HEK293 (cell line): ENCODE data around the gene EIF4E1B.

Experiments
- CTCF ChIA-PET: fragments of 350-600 bp; formaldehyde crosslinking; extraction: SDS; loops from one replicate; lab custom pipeline; 2021; ENCODE audit warnings: antibody characterized with exemption; lab: Yijun Ruan, JAX
- POLR2A ChIA-PET: fragments of 300-600 bp; formaldehyde crosslinking; extraction: SDS; loops from one replicate; lab custom pipeline; 2020; ENCODE audit warnings: antibody characterized with exemption, inconsistent platforms; lab: Yijun Ruan, JAX
- H3K27ac ChIP-seq: fragments of 200-500 bp; sonication (Bioruptor generic); 2 replicates; pipeline ENCODE4 v1.5.1; 2014; ENCODE audit warnings: low read depth, low read length, control low read depth, inconsistent platforms; ENCODE audit errors: extremely low read depth
- H3K36me3 ChIP-seq, 2 experiments: fragments of 200-500 bp in 1 of 2; sonication (Bioruptor generic) in 1 of 2; 1 replicate in 1 of 2; 2 replicates in 1 of 2; pipeline ENCODE4 v1.5.1; 2014 to 2017; ENCODE audit warnings: inconsistent platforms in 2 of 2, low read length in 2 of 2; ENCODE audit not compliant: control insufficient read depth in 2 of 2, insufficient read depth in 1 of 2
- H3K4me1 ChIP-seq: fragments of 200-500 bp; sonication (Bioruptor generic); 2 replicates; pipeline ENCODE4 v1.5.1; 2014; ENCODE audit warnings: mild to moderate bottlenecking, low read length, inconsistent platforms; ENCODE audit not compliant: control insufficient read depth, insufficient read depth
- H3K4me3 ChIP-seq: 2 replicates; pipeline ENCODE4 v1.5.1; 2011; ENCODE audit warnings: low read depth, mild to moderate bottlenecking, control low read depth, low read length, moderate library complexity
- H3K9me3 ChIP-seq: fragments of 200-500 bp; sonication (Bioruptor generic); 2 replicates; pipeline ENCODE4 v1.5.1; 2014; ENCODE audit warnings: low read depth, low read length, inconsistent platforms; ENCODE audit not compliant: control insufficient read depth, insufficient read depth
- BCL11B ChIP-seq: fragments of 450-650 bp; formaldehyde crosslinking; IDR thresholded peaks from 2 replicates; pipeline ENCODE4 v1.5.1; 2016; ENCODE audit warnings: low read depth, missing biosample characterization, missing genetic modification characterization
- GLIS2 ChIP-seq: fragments of 450-650 bp; formaldehyde crosslinking; IDR thresholded peaks from 2 replicates; pipeline ENCODE4 v1.5.1; 2016; ENCODE audit warnings: missing biosample characterization, missing genetic modification characterization
- IKZF3 ChIP-seq: fragments of 450-650 bp; IDR thresholded peaks from 2 replicates; pipeline ENCODE4 v1.5.0; 2018; ENCODE audit warnings: missing biosample characterization, mild to moderate bottlenecking, missing genetic modification characterization, moderate library complexity
- INSM2 ChIP-seq: fragments of 450-650 bp; formaldehyde crosslinking; IDR thresholded peaks from 2 replicates; pipeline ENCODE4 v1.5.1; 2016; ENCODE audit warnings: missing biosample characterization, missing genetic modification characterization
- KLF9 ChIP-seq: fragments of 450-650 bp; formaldehyde crosslinking; IDR thresholded peaks from 2 replicates; pipeline ENCODE4 v1.5.1; 2016; ENCODE audit warnings: missing biosample characterization, missing genetic modification characterization, low read depth
- MZF1 ChIP-seq: fragments of 450-650 bp; formaldehyde crosslinking; IDR thresholded peaks from 2 replicates; pipeline ENCODE4 v1.5.1; 2017; ENCODE audit warnings: missing biosample characterization, missing genetic modification characterization, borderline replicate concordance
- RBAK ChIP-seq: fragments of 450-650 bp; formaldehyde crosslinking; IDR thresholded peaks from 2 replicates; pipeline ENCODE4 v1.5.1; 2016; ENCODE audit warnings: missing biosample characterization, missing genetic modification characterization
- SCRT1 ChIP-seq: fragments of 450-650 bp; formaldehyde crosslinking; IDR thresholded peaks from 2 replicates; pipeline ENCODE4 v1.5.1; 2016; ENCODE audit warnings: missing biosample characterization, missing genetic modification characterization, borderline replicate concordance
- SETDB1 ChIP-seq: IDR thresholded peaks from one replicate; pipeline ENCODE4 v1.6.1; 2017; ENCODE audit warnings: mild to moderate bottlenecking, low read length, moderate library complexity, mixed read lengths; ENCODE audit not compliant: insufficient read length
- SP2 ChIP-seq: fragments of 450-650 bp; formaldehyde crosslinking; IDR thresholded peaks from 2 replicates; pipeline ENCODE4 v1.5.1; 2016; ENCODE audit warnings: missing biosample characterization, missing genetic modification characterization
- TCF7L2 ChIP-seq: IDR thresholded peaks from 2 replicates; pipeline ENCODE4 v1.6.1; 2011; ENCODE audit warnings: low read depth, mild to moderate bottlenecking, inconsistent platforms, low read length, moderate library complexity, borderline replicate concordance
- WT1 ChIP-seq: fragments of 450-650 bp; formaldehyde crosslinking; IDR thresholded peaks from 2 replicates; pipeline ENCODE4 v1.5.1; 2016; ENCODE audit warnings: missing biosample characterization, missing genetic modification characterization
- ZBTB17 ChIP-seq: fragments of 450-650 bp; formaldehyde crosslinking; IDR thresholded peaks from 2 replicates; pipeline ENCODE4 v1.5.1; 2016; ENCODE audit warnings: missing biosample characterization, missing genetic modification characterization
- ZBTB20 ChIP-seq: fragments of 450-650 bp; formaldehyde crosslinking; IDR thresholded peaks from 2 replicates; pipeline ENCODE4 v1.5.1; 2016; ENCODE audit warnings: missing biosample characterization, missing genetic modification characterization
- ZBTB26 ChIP-seq: fragments of 450-650 bp; formaldehyde crosslinking; optimal IDR thresholded peaks from 2 replicates; pipeline ENCODE3; 2016; ENCODE audit warnings: missing biosample characterization, mild to moderate bottlenecking, missing genetic modification characterization
- ZBTB7A ChIP-seq: fragments of 450-650 bp; formaldehyde crosslinking; IDR thresholded peaks from 2 replicates; pipeline ENCODE4 v1.5.1; 2016; ENCODE audit warnings: low read depth, missing biosample characterization, missing genetic modification characterization
- ZIC2 ChIP-seq: fragments of 450-650 bp; formaldehyde crosslinking; IDR thresholded peaks from 2 replicates; pipeline ENCODE4 v1.5.1; 2016; ENCODE audit warnings: missing biosample characterization, missing genetic modification characterization
- ZNF140 ChIP-seq: fragments of 450-650 bp; formaldehyde crosslinking; IDR thresholded peaks from 2 replicates; pipeline ENCODE4 v1.5.1; 2016; ENCODE audit warnings: missing biosample characterization, missing genetic modification characterization
- ZNF146 ChIP-seq: fragments of 450-650 bp; formaldehyde crosslinking; IDR thresholded peaks from 2 replicates; pipeline ENCODE4 v1.5.1; 2016; ENCODE audit warnings: missing biosample characterization, missing genetic modification characterization
- ZNF157 ChIP-seq: fragments of 450-650 bp; formaldehyde crosslinking; IDR thresholded peaks from 2 replicates; pipeline ENCODE4 v1.5.1; 2016; ENCODE audit warnings: missing biosample characterization, missing genetic modification characterization
- ZNF211 ChIP-seq: fragments of 450-650 bp; formaldehyde crosslinking; IDR thresholded peaks from 2 replicates; pipeline ENCODE4 v1.5.1; 2016; ENCODE audit warnings: low read depth, missing biosample characterization, missing genetic modification characterization
- ZNF223 ChIP-seq: fragments of 450-650 bp; formaldehyde crosslinking; IDR thresholded peaks from 2 replicates; pipeline ENCODE4 v1.5.1; 2016; ENCODE audit warnings: missing biosample characterization, missing genetic modification characterization
- ZNF394 ChIP-seq: fragments of 450-650 bp; formaldehyde crosslinking; IDR thresholded peaks from 2 replicates; pipeline ENCODE4 v1.5.1; 2016; ENCODE audit warnings: missing biosample characterization, missing genetic modification characterization, mild to moderate bottlenecking, moderate library complexity, borderline replicate concordance
- ZNF529 ChIP-seq: fragments of 450-650 bp; formaldehyde crosslinking; IDR thresholded peaks from 2 replicates; pipeline ENCODE4 v1.5.1; 2017; ENCODE audit warnings: missing genetic modification characterization, missing biosample characterization; ENCODE audit not compliant: insufficient replicate concordance
- ZNF549 ChIP-seq: fragments of 450-650 bp; IDR thresholded peaks from 2 replicates; pipeline ENCODE4 v1.5.1; 2018; ENCODE audit warnings: missing biosample characterization, missing genetic modification characterization, mild to moderate bottlenecking, inconsistent platforms, moderate library complexity
- ZNF610 ChIP-seq: fragments of 450-650 bp; formaldehyde crosslinking; IDR thresholded peaks from 2 replicates; pipeline ENCODE4 v1.5.1; 2016; ENCODE audit warnings: missing biosample characterization, missing genetic modification characterization, borderline replicate concordance
- ZNF645 ChIP-seq: fragments of 450-650 bp; formaldehyde crosslinking; IDR thresholded peaks from 2 replicates; pipeline ENCODE4; 2016; ENCODE audit warnings: missing biosample characterization, missing genetic modification characterization
- ZSCAN4 ChIP-seq: fragments of 450-650 bp; formaldehyde crosslinking; IDR thresholded peaks from 2 replicates; pipeline ENCODE4 v1.5.1; 2017; ENCODE audit warnings: missing biosample characterization, missing genetic modification characterization
- ZXDB ChIP-seq: fragments of 450-650 bp; formaldehyde crosslinking; IDR thresholded peaks from 2 replicates; pipeline ENCODE4 v1.5.1; 2016; ENCODE audit warnings: missing biosample characterization, missing genetic modification characterization

The EIF4E1B gene

GRCh38 chr5:176682016-176682531 is 51.6 kb downstream of the EIF4E1B start:
- Histone ChIP-seq H3K27ac (no peak overlapping the region), H3K4me1 (no peaks in the 10 kb centered on the region), H3K4me3 (no peak overlapping the region), H3K36me3 (no peaks in the 10 kb centered on the region)
- CTCF ChIA-PET = interaction anchor here (0.8 to 3.3 kb wide), 2 partner anchors 18 to 21 kb away, joined by 3 to 10 read pairs; no protein-coding TSS in a partner anchor
- TF ChIP-seq MZF1 (tag by site-specific recombination) (no peak), INSM2 (no peak), ZBTB20 (tag by site-specific recombination) (no peak), TCF7L2 (no peak), ZBTB26 (tag by site-specific recombination) (no peak), ZNF146 (tag by site-specific recombination) (no peak), BCL11B (tag by site-specific recombination) (no peak), RBAK (tag by site-specific recombination) (no peak), WT1 (no peak), IKZF3 (tag by site-specific recombination) (no peak), ZNF394 (no peak), ZXDB (no peak), ZNF140 (tag by site-specific recombination) (no peak), SP2 (tag by site-specific recombination) (no peak), ZBTB17 (tag by site-specific recombination) (no peak)
- TF ChIP-seq, all 188 proteins: peak for 0
- POLR2A ChIA-PET = no interaction called here
- H3K9me3 ChIP-seq = no peaks in the 10 kb centered on the region

GRCh38 chr5:176685010-176685409 is 54.5 kb downstream of the EIF4E1B start:
- ChIA-PET POLR2A (no interaction called here), CTCF (no interaction called here)
- Histone ChIP-seq H3K4me1 (no peaks in the 10 kb centered on the region), H3K9me3 (no peaks in the 10 kb centered on the region), H3K27ac (no peak overlapping the region), H3K36me3 (no peaks in the 10 kb centered on the region), H3K4me3 (no peak overlapping the region)
- no peak for TF ChIP-seq ZBTB7A (tag by site-specific recombination)
- no peak for TF ChIP-seq ZBTB17 (tag by site-specific recombination)
- TF ChIP-seq ZNF610 (tag by site-specific recombination) = 0 out of 2 replicates have a peak, but pooled peaks have one; percentile 45
- TF ChIP-seq ZNF529 (tag by site-specific recombination) = peak; percentile 63
- TF ChIP-seq GLIS2 = no peak
- TF ChIP-seq ZNF211 (tag by site-specific recombination) = no peak
- peak; percentile 66 for TF ChIP-seq SETDB1
- no peak for TF ChIP-seq ZNF645 (tag by site-specific recombination)
- TF ChIP-seq ZBTB26 (tag by site-specific recombination) = no peak
- no peak for TF ChIP-seq ZSCAN4 (tag by site-specific recombination)
- TF ChIP-seq ZIC2 = no peak
- no peak; the same call in 1 of the 2 replicates for TF ChIP-seq ZNF549 (tag by site-specific recombination)
- no peak for TF ChIP-seq SCRT1
- no peak for TF ChIP-seq ZXDB
- no peak for TF ChIP-seq BCL11B (tag by site-specific recombination)
- no peak for TF ChIP-seq ZNF157 (tag by site-specific recombination)
- TF ChIP-seq ZNF223 = no peak
- TF ChIP-seq KLF9 (tag by site-specific recombination) = no peak
